NOMO-1 treated with DMSO at 0.1 percent for 48 hours (cell line): Measurements from ENCODE around the gene VIPR2.

Source experiments
- DNase-seq: peaks from one replicate; lab custom pipeline; 2025; ENCODE audit not compliant: unreplicated experiment; lab: John Stamatoyannopoulos, UW

VIPR2 gene

DNA sequence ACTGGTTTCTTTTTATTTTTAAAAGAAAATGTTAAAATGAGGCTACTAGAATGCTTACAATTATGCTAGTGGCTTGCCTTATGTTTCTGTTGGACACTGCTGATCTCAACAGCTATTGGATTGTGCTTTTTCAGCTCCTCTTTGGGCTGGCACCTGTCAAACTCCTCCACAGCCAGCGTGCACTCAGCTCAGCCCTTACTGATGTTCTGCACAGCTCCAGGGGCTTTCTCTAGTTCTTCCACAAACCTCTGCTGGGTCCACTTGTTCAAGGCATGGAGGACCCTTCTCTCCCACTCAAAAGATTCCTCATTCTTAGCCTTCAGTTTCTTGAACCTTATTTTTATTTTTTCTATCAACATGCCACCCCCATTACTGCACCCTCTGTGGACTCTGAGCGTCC, 96.0 kb downstream of the VIPR2 start:
- no peak for DNase-seq

- no peak for DNase-seq
Observed at GRCh38 chr7:159047536-159047935, 97.1 kb downstream of the VIPR2 start.

GRCh38 chr7:159046300-159046699, 98.4 kb downstream of the VIPR2 start:
- no peak for DNase-seq

- DNase-seq = no peak
Observed at GRCh38 chr7:159045839-159046238, 98.8 kb downstream of the VIPR2 start.

GRCh38 chr7:159042581-159043101, 102.0 kb downstream of the VIPR2 start:
- no peak for DNase-seq

GRCh38 chr7:159042103-159042502, 102.6 kb downstream of the VIPR2 start:
- no peak for DNase-seq

- no peak for DNase-seq
Observed at GRCh38 chr7:159040912-159041711, 103.6 kb downstream of the VIPR2 start.

DNA sequence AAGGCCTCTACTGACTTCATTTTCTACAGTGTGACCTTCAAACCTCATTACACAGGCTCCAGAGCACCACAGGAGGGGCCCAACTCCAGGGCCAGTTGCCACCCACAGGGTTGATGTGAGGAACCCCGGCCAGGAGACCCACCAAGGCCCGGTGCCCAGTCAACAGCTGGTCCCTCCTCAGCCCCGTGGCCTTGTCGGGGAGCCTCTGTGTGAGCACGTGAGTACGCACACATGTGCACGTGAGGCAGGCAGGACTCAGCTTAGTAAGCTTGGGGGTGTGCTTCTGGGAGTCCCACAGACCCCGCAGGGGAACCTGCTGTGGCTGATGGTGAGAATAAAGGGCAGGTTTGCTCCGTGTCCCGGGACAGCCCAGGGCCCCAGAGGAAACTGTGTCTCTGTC, 104.5 kb downstream of the VIPR2 start:
- DNase-seq = no peak

- DNase-seq = no peak
Observed at GRCh38 chr7:159039716-159040115, 105.0 kb downstream of the VIPR2 start.

- no peak for DNase-seq
Observed at GRCh38 chr7:159038066-159038465, 106.6 kb downstream of the VIPR2 start.

DNA sequence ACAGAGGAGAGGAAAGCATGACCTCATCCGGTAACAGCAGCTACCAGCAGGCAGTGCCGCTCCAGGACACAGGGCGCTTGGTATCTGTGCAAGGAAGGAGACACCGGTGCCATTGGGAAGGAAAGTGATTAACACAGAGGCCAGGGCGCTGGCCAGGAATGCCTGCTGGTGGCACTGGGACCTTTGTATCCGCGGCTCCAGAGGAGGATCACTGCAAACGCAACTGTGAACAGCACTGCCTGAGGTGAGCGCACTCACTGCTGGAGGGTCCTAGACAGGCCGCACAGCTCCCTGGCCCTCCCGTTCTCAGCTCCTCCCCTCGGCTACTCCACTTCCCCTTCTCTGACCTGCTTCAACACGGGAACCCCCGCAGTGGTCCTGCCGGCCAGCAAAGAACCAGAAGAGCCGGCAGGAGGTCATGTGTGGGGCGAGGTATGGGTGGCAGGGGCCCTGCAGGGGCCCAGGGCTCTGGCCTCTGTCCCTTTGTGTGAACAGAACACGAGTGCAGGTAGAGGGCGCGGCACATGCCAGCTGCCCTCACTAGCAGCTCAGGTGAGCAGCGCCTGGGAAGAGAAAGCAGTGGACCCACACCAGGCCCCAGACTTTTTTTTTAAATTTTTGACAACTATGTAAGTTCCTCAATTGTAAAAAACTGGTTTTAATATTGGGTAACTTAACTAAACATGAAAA, 107.6 kb downstream of the VIPR2 start:
- peak; percentile 10 for DNase-seq

DNA sequence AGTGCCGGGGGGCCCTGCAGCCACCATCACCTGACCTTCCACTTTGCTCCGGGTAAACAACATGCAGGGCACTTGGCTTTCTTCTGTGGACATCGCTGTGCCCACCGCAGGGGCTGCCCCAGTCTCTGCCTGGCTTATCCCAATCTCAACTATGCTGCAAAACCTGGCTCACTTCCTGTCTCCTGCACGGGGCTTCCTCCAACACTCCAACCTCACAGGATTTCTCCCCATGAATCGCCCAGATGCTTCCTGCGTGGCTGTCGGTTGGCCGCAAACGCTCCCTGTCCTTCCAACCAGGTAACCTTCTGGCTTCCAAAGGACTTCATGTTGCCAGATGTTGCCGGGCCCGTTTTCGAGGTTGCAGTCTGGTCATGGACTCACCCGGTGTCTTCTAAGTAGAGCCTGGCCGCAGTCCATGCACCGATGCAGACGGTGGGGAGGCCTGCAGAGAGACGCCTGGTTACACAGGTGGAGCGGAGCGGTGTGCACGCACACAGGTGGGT, 109.0 kb downstream of the VIPR2 start:
- DNase-seq = no peak

DNA sequence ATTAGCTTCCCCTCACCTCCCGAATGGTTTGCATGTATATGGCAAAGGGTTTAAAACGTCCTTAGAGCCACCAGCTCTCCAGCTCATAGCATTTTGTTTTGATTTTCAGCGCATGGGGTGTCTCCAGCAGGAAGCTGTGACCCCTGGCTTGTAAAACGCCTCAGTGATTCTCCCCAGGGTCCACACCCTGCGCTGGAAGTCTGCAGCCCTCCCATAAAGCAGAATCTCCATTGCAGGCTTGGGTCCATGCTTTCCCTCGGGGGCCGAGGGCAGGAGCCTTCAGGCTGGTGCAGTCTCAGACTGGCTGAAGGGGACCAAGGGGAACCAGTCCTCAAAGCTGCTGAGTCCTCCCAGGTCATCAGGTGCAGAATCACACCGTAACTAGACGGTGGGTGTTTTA, 109.7 kb downstream of the VIPR2 start:
- no peak for DNase-seq

- no peak for DNase-seq
Observed at GRCh38 chr7:159034394-159034793, 110.3 kb downstream of the VIPR2 start.

DNA sequence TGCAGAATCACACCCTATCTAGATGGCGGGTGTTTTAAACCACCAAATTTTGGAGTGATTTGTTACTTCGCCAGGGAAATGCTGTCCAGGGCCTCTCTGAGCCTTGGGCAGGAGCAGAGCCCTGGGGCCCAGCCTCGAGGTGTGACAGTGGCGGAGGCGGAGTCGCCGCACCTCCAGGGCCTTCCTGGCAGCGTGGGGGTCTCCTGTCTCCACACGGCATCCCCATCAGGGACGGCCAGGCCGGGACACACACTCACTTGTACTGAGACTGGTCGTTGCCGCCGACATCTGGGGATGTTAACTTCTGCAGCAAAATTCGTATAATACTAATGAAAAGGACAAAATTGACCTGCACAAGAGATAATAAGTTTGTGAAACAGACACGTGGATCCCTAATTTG, 110.7 kb downstream of the VIPR2 start:
- no peak for DNase-seq

GRCh38 chr7:159033473-159033825, 111.2 kb downstream of the VIPR2 start:
- DNase-seq = no peak

DNA sequence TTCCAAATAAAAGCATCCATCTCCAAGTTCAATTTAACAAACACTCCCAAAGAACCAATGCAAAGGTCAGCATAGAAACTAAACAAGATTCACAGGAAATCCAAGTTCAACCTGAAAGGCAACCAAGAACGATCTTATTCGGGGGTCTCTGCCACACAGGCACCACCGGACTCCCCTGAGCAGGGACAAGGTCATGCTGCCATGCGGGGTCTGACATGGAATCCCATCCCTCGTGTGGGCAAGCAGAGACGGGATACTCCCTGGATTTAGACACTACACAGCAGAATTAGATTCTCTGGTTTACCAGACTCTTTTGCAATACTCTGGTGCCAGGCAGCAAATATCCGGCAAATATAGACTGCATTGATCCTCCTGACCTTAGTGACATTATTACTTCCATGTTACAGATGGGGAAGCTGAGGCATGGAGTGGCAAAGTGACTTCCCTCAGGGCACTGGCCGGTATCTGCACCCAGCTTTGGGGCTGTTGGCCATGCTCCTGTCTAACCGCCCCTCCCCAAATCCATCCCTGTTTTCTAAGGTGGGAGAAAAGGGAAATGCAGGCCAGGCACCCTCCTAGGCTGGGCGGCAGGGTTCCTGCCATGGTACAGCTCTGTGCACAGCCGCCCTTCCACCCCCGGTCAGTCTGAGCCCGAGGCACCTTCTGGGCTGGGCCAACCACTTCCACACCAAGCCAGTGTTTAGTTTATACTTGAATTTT, 111.8 kb downstream of the VIPR2 start:
- no peak for DNase-seq

GRCh38 chr7:159032322-159032721, 112.3 kb downstream of the VIPR2 start:
- no peak for DNase-seq

- no peak for DNase-seq
Observed at GRCh38 chr7:159031750-159032149, 112.9 kb downstream of the VIPR2 start.

DNA sequence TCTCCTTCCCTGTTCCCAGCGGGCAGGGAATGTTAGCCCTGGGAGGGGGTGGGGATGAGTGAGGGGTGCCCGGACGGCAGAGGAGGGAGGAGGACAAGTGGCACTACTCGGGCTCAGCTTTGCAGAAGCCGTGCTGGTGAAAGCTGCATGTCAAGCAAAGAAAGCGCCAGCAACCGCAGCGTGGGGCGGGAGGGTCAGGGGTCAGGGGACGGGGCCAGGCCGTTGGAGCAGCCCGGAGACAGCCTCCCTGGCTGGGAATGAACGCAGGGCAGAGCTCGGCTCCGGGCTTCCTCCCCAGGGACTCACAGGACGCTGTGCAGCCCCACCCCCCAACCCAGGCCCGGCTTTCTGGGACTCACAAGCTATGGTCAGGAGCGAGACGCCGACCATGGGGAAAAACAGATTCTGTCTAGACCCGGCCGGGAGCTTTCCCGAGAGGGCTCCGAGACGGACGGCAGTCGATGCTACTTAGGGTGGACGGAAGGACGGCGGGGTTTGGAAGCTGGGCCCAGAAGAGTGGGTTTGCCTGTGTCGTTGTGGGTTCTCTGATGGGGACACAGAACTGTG, 113.4 kb downstream of the VIPR2 start:
- no peak for DNase-seq

- peak; percentile 36 for DNase-seq
Observed at GRCh38 chr7:159030490-159031134, 114.1 kb downstream of the VIPR2 start.
